ENCODE measurements around the gene OR7A5. TPM values are rescaled to one million over a fixed set of nuclear protein-coding genes. Genes with fewer than 3 reads are reported as not detected.
"Not testable (repeated sequence)": the region's sequence is repeated elsewhere in the genome, so short reads cannot be mapped to it uniquely, and the experiment has no call there.

The OR7A5 gene
- total RNA-seq, 2 donors from 2014 or later, result not detected

GRCh38 chr19:14781713-14782536 is 53.1 kb downstream of the OR7A5 start:
- H3K36me3 Mint-ChIP-seq (ENCODE audit: insufficient read depth in 2 of 2); H3K9me3 Mint-ChIP-seq; DNase-seq; H3K27ac Mint-ChIP-seq; H3K27me3 Mint-ChIP-seq (ENCODE audit: low read depth); ATAC-seq (replicated peaks in 1 of 2); H3K4me3 Mint-ChIP-seq: not testable (repeated sequence)
- peaks cover 25% of the 10 kb centered on the region for H3K4me1 Mint-ChIP-seq (ENCODE audit: low read depth)

- not testable (repeated sequence) for ATAC-seq (replicated peaks in 1 of 2)
Observed at GRCh38 chr19:14780622-14781225, 54.3 kb downstream of the OR7A5 start.

GRCh38 chr19:14779151-14779550 is 55.8 kb downstream of the OR7A5 start:
- no peak for ATAC-seq (replicated peaks in 1 of 2)
- peaks cover 20% of the 10 kb centered on the region for H3K27me3 Mint-ChIP-seq (ENCODE audit: low read depth)
- H3K36me3 Mint-ChIP-seq (ENCODE audit: insufficient read depth in 2 of 2), result no peaks in the 10 kb centered on the region
- peaks cover 10% of the 10 kb centered on the region for H3K4me1 Mint-ChIP-seq (ENCODE audit: low read depth)
- H3K9me3 Mint-ChIP-seq, result peaks cover 0 to 2% of the 10 kb centered on the region in 2 donors
- no peak for DNase-seq
- no peak overlapping the region for H3K4me3 Mint-ChIP-seq
- H3K27ac Mint-ChIP-seq, result no peak overlapping the region

More at GRCh38 chr19:14780622-14781225, 54.3 kb downstream of the OR7A5 start:
- Mint-ChIP-seq H3K4me1 (ENCODE audit: low read depth) (peaks cover 20% of the 10 kb centered on the region), H3K27me3 (ENCODE audit: low read depth) (peaks cover 15% of the 10 kb centered on the region)
- not testable (repeated sequence) for H3K9me3 Mint-ChIP-seq; DNase-seq; H3K36me3 Mint-ChIP-seq (ENCODE audit: insufficient read depth in 2 of 2); H3K4me3 Mint-ChIP-seq; H3K27ac Mint-ChIP-seq

GRCh38 chr19:14778110-14778845 is 56.7 kb downstream of the OR7A5 start, which contains the start of gene ADGRE2:
TSS of gene ADGRE2 (minus strand) at chr19:14778560. CDS start at chr19:14776756, 1,804 bp downstream.
- not testable (repeated sequence) for H3K4me1 Mint-ChIP-seq (ENCODE audit: low read depth); H3K36me3 Mint-ChIP-seq (ENCODE audit: insufficient read depth in 2 of 2); DNase-seq; ATAC-seq (replicated peaks in 1 of 2); H3K9me3 Mint-ChIP-seq; H3K27ac Mint-ChIP-seq
- Mint-ChIP-seq H3K27me3 (ENCODE audit: low read depth) (peaks cover 20% of the 10 kb centered on the region), H3K4me3 (peak within 1 kb of the TSS in 1 of 2 donors; percentile 27)

- H3K9me3 Mint-ChIP-seq; DNase-seq; ATAC-seq (replicated peaks in 1 of 2); H3K4me1 Mint-ChIP-seq (ENCODE audit: low read depth); H3K27ac Mint-ChIP-seq; H3K36me3 Mint-ChIP-seq (ENCODE audit: insufficient read depth in 2 of 2): not testable (repeated sequence)
- Mint-ChIP-seq H3K4me3 (peak overlapping the region in 1 of 2 donors; percentile 27), H3K27me3 (ENCODE audit: low read depth) (peaks cover 20% of the 10 kb centered on the region)
Observed at GRCh38 chr19:14777645-14778044, 57.3 kb downstream of the OR7A5 start.

Other genes starting within 250 kb of the OR7A5 start
- not detected for gene ADGRE3, start 160.3 kb downstream of the OR7A5 start, total RNA-seq
- gene ZNF333, start 145.1 kb downstream of the OR7A5 start, total RNA-seq, result 10 to 100 TPM; 17.3 to 27.5 TPM
- gene ADGRE2, start 56.6 kb downstream of the OR7A5 start, total RNA-seq, result 1 to 10 TPM in 1 of 2 donors, under 1 TPM in 1; 0.72 to 3.1 TPM
- gene OR7C1, start within 50 bp of the OR7A5 start, total RNA-seq, result not detected
- gene OR7A10, start 13.7 kb upstream of the OR7A5 start, total RNA-seq, result not detected
- gene OR7A17, start 50.9 kb upstream of the OR7A5 start, total RNA-seq, result not detected
- gene OR7C2, start 106.3 kb upstream of the OR7A5 start, total RNA-seq, result not detected
- gene SLC1A6, start 144.7 kb upstream of the OR7A5 start, total RNA-seq, result not detected
- gene CASP14, start 214.3 kb upstream of the OR7A5 start, total RNA-seq, result not detected
- gene OR1I1, start 247.0 kb upstream of the OR7A5 start, total RNA-seq, result not detected